GM23248 (cell line): ENCODE results near the gene FAM8A1.
"Not testable (repeated sequence)": the region's sequence is repeated elsewhere in the genome, so short reads cannot be mapped to it uniquely, and the experiment has no call there.

Experiments used
- EZH2 ChIP-seq: fragments of 200-600 bp; sonication (generic); IDR thresholded peaks from 2 replicates; pipeline ENCODE4 v1.6.1; 2018; ENCODE audit warnings: antibody characterized with exemption, mild to moderate bottlenecking; ENCODE audit not compliant: insufficient read depth, poor library complexity, severe bottlenecking
- EZH2phosphoT487 ChIP-seq: fragments of 200-600 bp; sonication (generic); IDR thresholded peaks from 2 replicates; pipeline ENCODE4 v1.6.1; 2018; ENCODE audit warnings: antibody characterized with exemption, moderate library complexity, mild to moderate bottlenecking, low read depth; ENCODE audit not compliant: insufficient read depth

GRCh38 chr6:17586623-17587022 is 13.5 kb upstream of the FAM8A1 start:
- not testable (repeated sequence) for TF ChIP-seq EZH2phosphoT487, EZH2
